Calu3 (cell line): ENCODE measurements around the gene HS3ST3A1. TPM values are rescaled to one million over a fixed set of nuclear protein-coding genes. Genes with fewer than 3 reads are reported as not detected.

Experiments used
- BruUV-seq: library from RNA; stranded (reverse); fragments of 400-500 nt; replicated peaks from 2 replicates; lab custom pipeline; 2021; lab: Mats Ljungman, UMichigan
- CTCF ChIA-PET: fragments of 300-600 bp; sonication (Branson Sonifier 250); formaldehyde crosslinking; loops from one replicate; lab custom pipeline; 2022; ENCODE audit warnings: antibody characterized with exemption; lab: Charles Lee
- DNase-seq: peaks from one replicate; pipeline ENCODE4 v3.0.0; 2022
- H3K27ac Mint-ChIP-seq: one replicate; pipeline ENCODE4 v1.8.0; 2022; ENCODE audit warnings: mixed read lengths; ENCODE audit not compliant: unreplicated experiment
- H3K27me3 Mint-ChIP-seq: one replicate; pipeline ENCODE4 v1.8.0; 2022; ENCODE audit warnings: mixed read lengths; ENCODE audit not compliant: unreplicated experiment
- H3K36me3 Mint-ChIP-seq: one replicate; pipeline ENCODE4 v1.8.0; 2022; ENCODE audit warnings: mild to moderate bottlenecking, moderate library complexity, mixed read lengths; ENCODE audit not compliant: insufficient read depth, unreplicated experiment
- H3K4me1 Mint-ChIP-seq: one replicate; pipeline ENCODE4 v1.8.0; 2022; ENCODE audit warnings: mild to moderate bottlenecking, low read depth, mixed read lengths; ENCODE audit not compliant: unreplicated experiment
- H3K4me3 Mint-ChIP-seq: one replicate; pipeline ENCODE4 v1.8.0; 2022; ENCODE audit warnings: mild to moderate bottlenecking, low read depth, moderate library complexity, mixed read lengths; ENCODE audit not compliant: unreplicated experiment
- H3K9me3 Mint-ChIP-seq: one replicate; pipeline ENCODE4 v1.8.0; 2022; ENCODE audit warnings: low read depth, mixed read lengths; ENCODE audit not compliant: unreplicated experiment
- CTCF ChIP-seq: fragments of 200-600 bp; IDR thresholded peaks from one replicate; pipeline ENCODE4 v1.8.0; 2022; ENCODE audit warnings: antibody characterized with exemption; ENCODE audit not compliant: unreplicated experiment
- intact Hi-C: fragments of 100-400 bp; cut with micrococcal nuclease; formaldehyde crosslinking; loops from one replicate; pipeline ENCODE4 v1.10.0; 2022; ENCODE audit not compliant: unreplicated experiment
- total RNA-seq: library from RNA; stranded (reverse); gene quantifications from 2 replicates; pipeline ENCODE4 v1.2.3, GENCODE V29; 2022

HS3ST3A1 gene
- total RNA-seq, 1 experiment from 2014 or later = not detected

GRCh38 chr17:13560935-13561334, 40.8 kb downstream of the HS3ST3A1 start:
- Mint-ChIP-seq H3K4me1 (no peaks in the 10 kb centered on the region), H3K27me3 (no peaks in the 10 kb centered on the region), H3K27ac (no peak overlapping the region), H3K9me3 (peaks cover 17% of the 10 kb centered on the region), H3K4me3 (no peak overlapping the region), H3K36me3 (no peaks in the 10 kb centered on the region)
- no peak for DNase-seq
- intact Hi-C loops = no loop called here
- CTCF ChIA-PET = no interaction called here
- no TSS peak for BruUV-seq
- no peak for TF ChIP-seq CTCF

- DNase-seq = no peak
- intact Hi-C loops = no loop called here
- CTCF ChIA-PET = interaction anchor here (0.7 kb wide), 1 partner anchor 264 kb away, joined by 3 read pairs; no protein-coding TSS in a partner anchor
- Mint-ChIP-seq H3K27ac (no peak overlapping the region), H3K4me1 (no peaks in the 10 kb centered on the region), H3K9me3 (peaks cover 19% of the 10 kb centered on the region), H3K27me3 (no peaks in the 10 kb centered on the region), H3K36me3 (no peaks in the 10 kb centered on the region), H3K4me3 (no peak overlapping the region)
- TF ChIP-seq CTCF = no peak
- no TSS peak for BruUV-seq
These were observed 43.1 kb downstream of the HS3ST3A1 start for GRCh38 chr17:13558588-13558987.

GRCh38 chr17:13557077-13557476, 44.7 kb downstream of the HS3ST3A1 start:
- no peak overlapping the region for H3K4me3 Mint-ChIP-seq
- H3K27me3 Mint-ChIP-seq = no peaks in the 10 kb centered on the region
- intact Hi-C loops = no loop called here
- TF ChIP-seq CTCF = no peak
- H3K4me1 Mint-ChIP-seq = no peaks in the 10 kb centered on the region
- no peak overlapping the region for H3K27ac Mint-ChIP-seq
- H3K36me3 Mint-ChIP-seq = no peaks in the 10 kb centered on the region
- BruUV-seq = no TSS peak
- CTCF ChIA-PET = no interaction called here
- no peak for DNase-seq
- peaks cover 18% of the 10 kb centered on the region for H3K9me3 Mint-ChIP-seq

- H3K27ac Mint-ChIP-seq = no peak overlapping the region
- no peak for TF ChIP-seq CTCF
- H3K4me1 Mint-ChIP-seq = no peaks in the 10 kb centered on the region
- no TSS peak for BruUV-seq
- H3K9me3 Mint-ChIP-seq = peaks cover 30% of the 10 kb centered on the region
- intact Hi-C loops = no loop called here
- no peaks in the 10 kb centered on the region for H3K27me3 Mint-ChIP-seq
- CTCF ChIA-PET = no interaction called here
- DNase-seq = no peak
- H3K36me3 Mint-ChIP-seq = no peaks in the 10 kb centered on the region
- H3K4me3 Mint-ChIP-seq = no peak overlapping the region
These were observed 47.5 kb downstream of the HS3ST3A1 start for GRCh38 chr17:13554231-13554630.
